ENCODE results near the gene SLC25A24.

GRCh38 chr1:108182959-108183700 is 17.0 kb downstream of the SLC25A24 start:
- TF ChIP-seq POLR2A (IDR thresholded peaks at IDR 0.05) (no peak), CTCF (IDR thresholded peaks at IDR 0.05) (no peak)

Measured in heart left ventricle (tissue), 13 donors.